ENCODE measurements around the gene ARID1B.
"Not testable (repeated sequence)": the region's sequence is repeated elsewhere in the genome, so short reads cannot be mapped to it uniquely, and the experiment has no call there.

ARID1B gene

DNA sequence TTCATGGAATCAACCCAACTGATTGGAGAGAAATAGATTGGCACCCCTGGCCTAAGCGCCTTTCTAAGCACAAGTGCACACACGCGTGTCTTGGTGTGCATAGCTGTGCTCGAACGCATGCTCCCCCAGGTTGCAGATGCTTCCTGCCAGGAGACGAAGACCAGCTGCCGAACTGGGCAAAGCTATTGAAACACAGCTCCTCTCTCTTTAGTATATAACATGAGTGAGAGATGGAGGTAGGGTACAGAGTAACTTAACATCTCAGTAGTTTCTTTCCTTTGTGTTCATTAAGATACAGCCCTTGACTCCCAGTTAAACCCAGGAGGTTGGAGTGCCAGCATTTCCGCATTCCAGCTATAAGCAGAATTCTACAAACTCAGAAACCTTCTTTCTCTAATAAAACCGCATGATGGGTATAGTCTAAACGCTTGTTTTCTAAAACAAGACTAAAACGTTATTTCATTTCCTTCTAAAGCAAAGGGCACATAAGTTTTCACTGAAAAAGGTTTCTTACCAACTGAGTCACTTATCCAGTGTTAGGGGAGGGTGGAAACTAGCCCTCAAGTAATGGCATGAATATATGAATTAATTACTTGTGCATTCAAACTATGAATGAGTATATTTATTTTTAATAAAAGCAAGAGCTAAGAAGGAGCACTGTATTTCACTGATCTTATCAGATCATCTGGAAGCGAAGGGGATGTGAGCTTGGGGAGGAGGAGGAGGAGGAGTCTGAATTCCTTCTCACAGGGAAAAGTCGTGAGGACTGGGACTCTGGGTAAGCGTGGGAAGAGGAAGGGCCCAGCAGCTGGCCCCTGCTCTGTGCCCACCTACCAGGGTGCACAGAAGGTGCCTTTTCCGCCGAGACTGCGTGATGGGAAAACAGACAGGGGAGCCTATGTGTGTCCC lies 367.0 kb downstream of the ARID1B start:
- no peak overlapping the region for H3K4me3 ChIP-seq (ENCODE audit: low read length)
- peaks cover 14% of the 10 kb centered on the region for H3K36me3 ChIP-seq (ENCODE audit: control insufficient read depth, low read depth, low read length)
- no peak overlapping the region for H3K27ac ChIP-seq (ENCODE audit: low read length)
- H3K4me1 ChIP-seq (ENCODE audit: control insufficient read depth, low read depth, low read length), result peaks cover 18% of the 10 kb centered on the region
- no peaks in the 10 kb centered on the region for H3K27me3 ChIP-seq (ENCODE audit: control insufficient read depth, insufficient read depth, low read length)
- no peaks in the 10 kb centered on the region for H3K9me3 ChIP-seq (ENCODE audit: control insufficient read depth, low read depth, low read length)
- H3K9ac ChIP-seq (ENCODE audit: low read length), result no peak overlapping the region

DNA sequence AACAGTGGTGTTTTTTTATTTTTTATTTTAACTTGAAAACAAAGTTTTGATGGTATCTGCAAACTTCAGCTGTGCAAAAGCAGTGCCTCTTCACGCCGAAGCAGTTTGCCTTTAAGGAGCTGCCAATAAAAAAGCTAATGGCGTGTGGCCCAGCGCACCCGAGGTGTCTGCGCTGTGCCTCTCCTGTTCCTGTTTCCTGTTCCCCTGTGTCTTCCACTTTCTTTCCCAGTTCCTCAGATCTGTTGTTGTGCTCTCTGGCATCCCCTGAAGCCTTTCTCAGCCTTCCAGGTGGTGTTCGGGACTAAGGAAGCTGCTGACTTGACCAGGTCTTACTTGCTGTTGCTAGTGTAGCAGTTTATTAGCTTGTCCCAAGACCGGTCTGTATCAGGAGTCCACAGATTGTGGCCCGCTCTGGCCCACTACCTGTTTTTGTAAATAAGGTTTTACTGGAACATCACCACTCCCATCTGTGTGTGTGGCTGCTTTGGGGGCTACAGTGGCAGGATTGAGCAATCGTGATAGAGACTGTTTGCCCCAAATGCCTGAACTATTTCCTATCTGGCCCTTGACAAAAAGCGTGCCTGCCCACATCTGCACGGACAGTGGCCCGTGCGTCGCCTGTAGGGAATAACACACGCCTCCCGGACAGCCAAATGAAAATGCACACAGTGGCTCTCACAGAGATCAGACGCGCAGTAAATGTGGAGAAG lies 367.8 kb downstream of the ARID1B start:
- Histone ChIP-seq H3K36me3 (ENCODE audit: control insufficient read depth, low read depth, low read length) (peaks cover 17% of the 10 kb centered on the region), H3K9me3 (ENCODE audit: control insufficient read depth, low read depth, low read length) (no peaks in the 10 kb centered on the region), H3K9ac (ENCODE audit: low read length) (no peak overlapping the region), H3K4me1 (ENCODE audit: control insufficient read depth, low read depth, low read length) (peaks cover 18% of the 10 kb centered on the region), H3K27ac (ENCODE audit: low read length) (no peak overlapping the region), H3K27me3 (ENCODE audit: control insufficient read depth, insufficient read depth, low read length) (no peaks in the 10 kb centered on the region), H3K4me3 (ENCODE audit: low read length) (no peak overlapping the region)

DNA sequence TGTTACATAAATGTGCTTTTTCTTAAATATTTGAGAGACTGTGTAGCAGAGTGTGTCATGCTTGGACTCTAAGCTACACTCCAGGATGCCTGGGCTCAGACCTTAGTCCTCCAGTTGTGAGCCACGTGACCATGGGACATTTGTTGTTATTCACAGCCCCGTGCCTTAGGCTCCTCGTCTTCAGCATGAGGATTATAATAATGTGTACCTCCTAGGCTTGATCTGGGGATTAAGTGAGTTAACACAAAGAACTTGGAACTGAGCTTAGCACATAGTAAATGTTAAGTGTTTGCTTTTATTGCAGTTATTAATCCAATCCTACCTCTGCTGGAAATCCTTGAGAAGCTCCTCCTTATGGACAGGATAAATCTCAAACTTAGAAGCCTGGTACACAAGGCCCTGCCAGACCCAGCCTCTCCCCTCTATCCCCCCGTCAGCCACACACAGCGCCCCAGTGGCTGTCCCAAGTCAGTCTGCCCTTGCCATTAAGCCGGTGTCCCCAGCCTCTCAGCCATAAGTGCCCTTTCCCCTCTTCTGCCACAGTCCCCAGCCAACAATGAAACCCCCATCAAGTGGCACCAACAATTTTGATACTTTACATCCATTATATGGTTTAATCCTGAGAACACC lies 368.6 kb downstream of the ARID1B start:
- Histone ChIP-seq H3K9ac (ENCODE audit: low read length) (no peak overlapping the region), H3K27ac (ENCODE audit: low read length) (no peak overlapping the region), H3K4me1 (ENCODE audit: control insufficient read depth, low read depth, low read length) (peaks cover 18% of the 10 kb centered on the region), H3K9me3 (ENCODE audit: control insufficient read depth, low read depth, low read length) (no peaks in the 10 kb centered on the region), H3K4me3 (ENCODE audit: low read length) (no peak overlapping the region), H3K36me3 (ENCODE audit: control insufficient read depth, low read depth, low read length) (peaks cover 18% of the 10 kb centered on the region), H3K27me3 (ENCODE audit: control insufficient read depth, insufficient read depth, low read length) (no peaks in the 10 kb centered on the region)

DNA sequence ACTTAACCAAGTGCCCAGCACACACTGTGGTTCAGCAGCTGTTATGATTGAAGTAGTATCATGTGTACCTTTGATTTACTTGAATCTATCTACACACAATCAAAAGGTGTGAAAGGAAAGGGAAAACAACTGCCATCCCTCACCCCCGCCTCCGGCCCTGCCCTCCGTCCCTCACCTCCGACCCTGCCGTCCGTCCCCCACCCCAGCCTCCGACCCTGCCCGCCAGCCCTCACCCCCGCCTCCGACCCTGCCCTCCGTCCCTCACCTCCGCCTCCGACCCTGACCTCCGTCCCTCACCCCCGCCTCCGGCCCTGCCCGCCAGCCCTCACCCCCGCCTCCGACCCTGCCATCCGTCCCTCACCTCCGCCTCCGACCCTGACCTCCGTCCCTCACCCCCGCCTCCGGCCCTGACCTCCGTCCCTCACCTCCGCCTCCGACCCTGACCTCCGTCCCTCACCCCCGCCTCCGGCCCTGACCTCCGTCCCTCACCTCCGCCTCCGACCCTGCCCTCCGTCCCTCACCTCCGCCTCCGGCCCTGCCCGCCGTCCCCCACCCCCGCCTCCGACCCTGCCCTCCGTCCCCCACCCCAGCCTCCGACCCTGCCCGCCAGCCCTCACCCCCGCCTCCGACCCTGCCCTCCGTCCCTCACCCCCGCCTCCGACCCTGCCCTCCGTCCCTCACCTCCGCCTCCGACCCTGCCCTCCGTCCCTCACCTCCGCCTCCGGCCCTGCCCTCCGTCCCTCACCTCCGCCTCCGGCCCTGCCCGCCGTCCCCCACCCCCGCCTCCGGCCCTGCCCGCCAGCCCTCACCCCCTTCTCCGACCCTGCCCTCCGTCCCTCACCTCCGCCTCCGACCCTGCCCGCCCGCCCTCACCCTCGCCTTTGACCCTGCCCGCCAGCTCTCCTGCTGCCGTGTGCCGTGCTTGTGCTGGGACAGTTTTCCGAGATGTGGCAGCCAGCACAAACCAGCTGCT lies 370.2 kb downstream of the ARID1B start:
- Histone ChIP-seq H3K36me3 (ENCODE audit: control insufficient read depth, low read depth, low read length) (peaks cover 11% of the 10 kb centered on the region), H3K4me1 (ENCODE audit: control insufficient read depth, low read depth, low read length) (peaks cover 18% of the 10 kb centered on the region), H3K4me3 (ENCODE audit: low read length) (peak overlapping the region; percentile 34)
- H3K9ac ChIP-seq (ENCODE audit: low read length); H3K27ac ChIP-seq (ENCODE audit: low read length); H3K9me3 ChIP-seq (ENCODE audit: control insufficient read depth, low read depth, low read length); H3K27me3 ChIP-seq (ENCODE audit: control insufficient read depth, insufficient read depth, low read length): not testable (repeated sequence)

DNA sequence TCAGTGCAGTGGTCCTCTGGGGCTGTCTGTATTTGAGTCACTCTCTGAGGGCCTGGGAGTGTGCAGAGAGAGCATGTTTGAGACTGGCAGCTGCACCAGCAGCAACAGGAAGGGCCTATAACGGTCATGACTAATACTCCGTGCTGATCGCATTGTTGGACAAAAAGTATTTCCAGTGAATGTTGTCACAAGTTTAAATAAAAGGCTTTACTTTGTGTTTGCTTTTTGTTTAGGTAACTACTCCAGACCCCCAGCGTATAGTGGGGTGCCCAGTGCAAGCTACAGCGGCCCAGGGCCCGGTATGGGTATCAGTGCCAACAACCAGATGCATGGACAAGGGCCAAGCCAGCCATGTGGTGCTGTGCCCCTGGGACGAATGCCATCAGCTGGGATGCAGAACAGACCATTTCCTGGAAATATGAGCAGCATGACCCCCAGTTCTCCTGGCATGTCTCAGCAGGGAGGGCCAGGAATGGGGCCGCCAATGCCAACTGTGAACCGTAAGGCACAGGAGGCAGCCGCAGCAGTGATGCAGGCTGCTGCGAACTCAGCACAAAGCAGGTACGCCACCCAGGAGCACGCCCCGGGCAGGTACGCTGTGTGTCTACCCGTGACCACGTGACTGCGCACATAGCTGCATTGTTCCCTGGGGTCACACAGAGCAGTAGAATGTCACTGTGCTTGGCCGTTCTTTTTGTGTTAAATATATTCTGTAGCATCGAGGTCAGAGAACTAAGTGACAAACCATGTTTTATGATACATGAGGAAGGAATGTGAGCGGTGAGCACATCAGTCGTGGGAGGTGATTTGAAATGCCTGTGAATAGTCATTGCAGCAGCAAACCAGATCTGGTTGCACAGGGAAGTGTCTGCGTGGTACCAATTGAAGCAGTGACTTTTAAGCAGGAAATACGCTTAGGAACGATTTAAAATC lies 371.5 kb downstream of the ARID1B start:
- H3K36me3 ChIP-seq (ENCODE audit: control insufficient read depth, low read depth, low read length), result peaks cover 11% of the 10 kb centered on the region
- H3K9ac ChIP-seq (ENCODE audit: low read length), result no peak overlapping the region
- peaks cover 18% of the 10 kb centered on the region for H3K4me1 ChIP-seq (ENCODE audit: control insufficient read depth, low read depth, low read length)
- no peak overlapping the region for H3K27ac ChIP-seq (ENCODE audit: low read length)
- no peaks in the 10 kb centered on the region for H3K27me3 ChIP-seq (ENCODE audit: control insufficient read depth, insufficient read depth, low read length)
- no peak overlapping the region for H3K4me3 ChIP-seq (ENCODE audit: low read length)
- no peaks in the 10 kb centered on the region for H3K9me3 ChIP-seq (ENCODE audit: control insufficient read depth, low read depth, low read length)

DNA sequence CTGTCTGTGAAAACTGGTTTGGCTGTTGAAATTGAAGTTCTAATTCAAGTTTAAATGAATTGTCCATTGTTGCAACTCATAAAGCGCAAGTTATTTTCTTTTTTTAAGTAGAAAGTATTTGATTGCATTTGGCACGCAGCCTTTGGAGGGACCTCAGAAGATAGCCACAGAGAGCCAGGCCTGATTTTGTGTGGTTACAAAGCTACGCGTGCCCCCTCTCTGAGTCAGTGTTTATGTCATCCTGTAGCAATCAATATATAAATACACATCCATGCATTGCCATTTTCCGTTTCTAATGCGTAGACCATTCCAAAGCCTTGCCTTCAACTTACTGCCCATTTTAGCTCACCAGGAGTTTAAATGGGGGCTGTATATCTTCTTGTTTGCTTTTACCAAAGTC lies 372.9 kb downstream of the ARID1B start:
- Histone ChIP-seq H3K4me1 (ENCODE audit: control insufficient read depth, low read depth, low read length) (peaks cover 14% of the 10 kb centered on the region), H3K9ac (ENCODE audit: low read length) (no peak overlapping the region), H3K36me3 (ENCODE audit: control insufficient read depth, low read depth, low read length) (peaks cover 11% of the 10 kb centered on the region), H3K4me3 (ENCODE audit: low read length) (no peak overlapping the region), H3K27me3 (ENCODE audit: control insufficient read depth, insufficient read depth, low read length) (no peaks in the 10 kb centered on the region), H3K9me3 (ENCODE audit: control insufficient read depth, low read depth, low read length) (no peaks in the 10 kb centered on the region), H3K27ac (ENCODE audit: low read length) (no peak overlapping the region)

DNA sequence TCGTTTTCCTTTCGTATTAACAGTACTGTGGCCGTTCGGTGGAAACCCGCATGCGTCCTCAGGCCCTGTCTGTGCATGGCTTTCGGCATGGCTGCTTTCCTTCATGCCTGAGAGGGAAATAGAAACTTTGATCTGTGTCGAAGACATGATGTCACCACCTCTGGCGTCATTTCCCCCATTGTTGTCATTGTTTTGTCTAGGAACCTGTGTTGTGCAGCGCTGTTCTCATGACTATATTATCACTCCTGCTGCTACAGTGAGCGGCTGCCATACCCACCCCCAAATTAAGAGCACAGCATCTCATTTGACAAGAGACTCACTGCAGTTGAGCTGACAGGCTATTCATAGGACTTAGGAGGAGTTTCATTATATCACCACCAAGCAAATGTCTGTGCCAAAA lies 373.9 kb downstream of the ARID1B start:
- H3K36me3 ChIP-seq (ENCODE audit: control insufficient read depth, low read depth, low read length), result peaks cover 11% of the 10 kb centered on the region

DNA sequence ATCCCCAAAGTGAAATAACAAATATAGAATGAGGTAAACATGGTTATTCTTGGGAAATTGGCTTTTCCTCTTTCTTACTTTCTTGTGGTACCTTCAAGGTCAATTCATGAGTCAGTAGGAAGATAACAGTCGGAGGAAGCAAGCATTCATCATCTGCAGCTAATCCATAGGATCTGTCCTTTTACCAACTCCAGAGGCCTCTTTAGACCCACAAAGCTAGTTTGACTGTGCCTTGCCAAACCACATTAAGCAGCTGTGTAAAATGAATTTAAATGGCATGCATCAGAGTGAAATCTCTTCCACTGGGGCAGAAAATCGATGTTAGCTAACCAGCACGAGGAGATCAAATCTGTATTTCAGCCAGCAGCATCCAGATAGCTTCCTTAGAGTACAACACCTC lies 374.8 kb downstream of the ARID1B start:
- peaks cover 11% of the 10 kb centered on the region for H3K36me3 ChIP-seq (ENCODE audit: control insufficient read depth, low read depth, low read length)
- no peak overlapping the region for H3K27ac ChIP-seq (ENCODE audit: low read length)
- H3K4me1 ChIP-seq (ENCODE audit: control insufficient read depth, low read depth, low read length), result peaks cover 11% of the 10 kb centered on the region
- H3K9ac ChIP-seq (ENCODE audit: low read length), result no peak overlapping the region
- no peaks in the 10 kb centered on the region for H3K27me3 ChIP-seq (ENCODE audit: control insufficient read depth, insufficient read depth, low read length)
- H3K9me3 ChIP-seq (ENCODE audit: control insufficient read depth, low read depth, low read length), result no peaks in the 10 kb centered on the region
- no peak overlapping the region for H3K4me3 ChIP-seq (ENCODE audit: low read length)

More for the DNA sequence above, 373.9 kb downstream of the ARID1B start:
- Histone ChIP-seq H3K27me3 (ENCODE audit: control insufficient read depth, insufficient read depth, low read length) (no peaks in the 10 kb centered on the region), H3K27ac (ENCODE audit: low read length) (no peak overlapping the region), H3K9ac (ENCODE audit: low read length) (no peak overlapping the region), H3K9me3 (ENCODE audit: control insufficient read depth, low read depth, low read length) (no peaks in the 10 kb centered on the region), H3K4me3 (ENCODE audit: low read length) (no peak overlapping the region), H3K4me1 (ENCODE audit: control insufficient read depth, low read depth, low read length) (peaks cover 16% of the 10 kb centered on the region)

DNA sequence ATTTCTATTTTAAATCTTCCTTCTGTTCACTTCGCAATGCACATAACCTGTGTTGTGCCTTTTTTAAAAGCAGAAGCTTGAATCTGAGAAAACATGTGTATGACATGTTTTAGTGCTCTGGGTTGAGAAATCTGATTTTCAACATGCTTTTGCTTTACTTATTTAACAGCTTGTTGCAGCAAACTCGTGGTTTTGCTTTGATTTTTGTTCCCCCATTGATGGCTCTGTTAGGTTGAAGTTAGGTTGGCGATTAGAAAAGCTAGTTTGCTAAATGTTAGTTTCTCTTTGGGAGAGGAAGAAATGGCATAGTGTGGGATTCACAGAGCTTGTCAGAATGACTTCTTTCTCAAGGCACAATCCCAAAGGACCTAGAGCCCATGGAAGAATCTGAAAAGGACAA lies 375.4 kb downstream of the ARID1B start:
- peaks cover 11% of the 10 kb centered on the region for H3K4me1 ChIP-seq (ENCODE audit: control insufficient read depth, low read depth, low read length)
- peaks cover 11% of the 10 kb centered on the region for H3K36me3 ChIP-seq (ENCODE audit: control insufficient read depth, low read depth, low read length)
- H3K9me3 ChIP-seq (ENCODE audit: control insufficient read depth, low read depth, low read length), result no peaks in the 10 kb centered on the region
- no peak overlapping the region for H3K27ac ChIP-seq (ENCODE audit: low read length)
- no peak overlapping the region for H3K4me3 ChIP-seq (ENCODE audit: low read length)
- no peak overlapping the region for H3K9ac ChIP-seq (ENCODE audit: low read length)
- H3K27me3 ChIP-seq (ENCODE audit: control insufficient read depth, insufficient read depth, low read length), result no peaks in the 10 kb centered on the region

DNA sequence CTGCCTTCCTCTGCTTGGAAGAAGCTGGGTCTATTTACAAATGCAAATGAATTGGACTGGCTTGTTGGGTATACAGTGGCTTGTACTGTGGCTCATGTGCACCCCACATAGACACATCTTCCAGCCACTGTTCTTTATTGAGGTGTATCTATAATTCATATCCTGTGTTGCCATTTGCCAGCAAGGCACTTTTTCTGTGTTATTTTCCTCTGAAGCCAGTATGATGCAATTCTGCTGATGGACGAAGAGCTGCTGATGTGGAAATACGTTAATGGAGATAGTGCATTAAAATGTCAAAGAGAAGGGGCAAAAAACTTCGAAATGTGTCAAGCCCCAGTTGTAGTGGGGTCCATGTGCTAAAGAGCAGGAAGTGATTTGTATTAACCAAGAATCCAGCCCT lies 378.6 kb downstream of the ARID1B start:
- no peaks in the 10 kb centered on the region for H3K36me3 ChIP-seq (ENCODE audit: control insufficient read depth, low read depth, low read length)
- no peak overlapping the region for H3K9ac ChIP-seq (ENCODE audit: low read length)
- H3K4me3 ChIP-seq (ENCODE audit: low read length), result no peak overlapping the region
- H3K27me3 ChIP-seq (ENCODE audit: control insufficient read depth, insufficient read depth, low read length), result no peaks in the 10 kb centered on the region
- H3K9me3 ChIP-seq (ENCODE audit: control insufficient read depth, low read depth, low read length), result no peaks in the 10 kb centered on the region
- peaks cover 21% of the 10 kb centered on the region for H3K4me1 ChIP-seq (ENCODE audit: control insufficient read depth, low read depth, low read length)
- H3K27ac ChIP-seq (ENCODE audit: low read length), result peak overlapping the region; percentile 36
